Activated CD8-positive, alpha-beta T cell treated with anti-CD3 and anti-CD28 coated beads for 36 hours (primary cell): ENCODE results near the gene RAP1A. TPM values are rescaled to one million over a fixed set of nuclear protein-coding genes. Genes with fewer than 3 reads are reported as not detected.

Source experiments
- ATAC-seq: fragments of 200-7000 bp; cut with Tn5 transposase; one replicate; pipeline ENCODE4 v1.10.0; 2021; ENCODE audit warnings: mild to moderate bottlenecking, moderate library complexity
- CTCF ChIA-PET: fragments of 350-600 bp; sonication (Branson Sonifier 250); formaldehyde crosslinking; loops from one replicate; lab custom pipeline; 2021; ENCODE audit warnings: antibody characterized with exemption; lab: Charles Lee
- POLR2A ChIA-PET: fragments of 350-600 bp; sonication (Branson Sonifier 250); formaldehyde crosslinking; loops from one replicate; lab custom pipeline; 2021; ENCODE audit warnings: antibody characterized with exemption; lab: Charles Lee
- DNase-seq: peaks from one replicate; pipeline ENCODE4 v3.0.0-alpha.2; 2020
- H3K27ac Mint-ChIP-seq: one replicate; pipeline ENCODE4 v1.8.0; 2021; ENCODE audit warnings: mild to moderate bottlenecking, mixed read lengths
- H3K27me3 Mint-ChIP-seq: one replicate; pipeline ENCODE4 v1.8.0; 2021; ENCODE audit warnings: mixed read lengths
- H3K36me3 Mint-ChIP-seq: one replicate; pipeline ENCODE4 v1.8.0; 2021; ENCODE audit warnings: low read depth, mixed read lengths
- H3K4me1 Mint-ChIP-seq: one replicate; pipeline ENCODE4 v1.8.0; 2021; ENCODE audit warnings: low read depth, mixed read lengths
- H3K4me3 Mint-ChIP-seq: one replicate; pipeline ENCODE4 v1.8.0; 2021; ENCODE audit warnings: mild to moderate bottlenecking, moderate library complexity, mixed read lengths
- H3K9me3 Mint-ChIP-seq: one replicate; pipeline ENCODE4 v1.8.0; 2021; ENCODE audit warnings: mixed read lengths
- intact Hi-C: fragments of 100-400 bp; cut with micrococcal nuclease; formaldehyde crosslinking; loops from one replicate; pipeline ENCODE4 v1.10.0; 2022
- total RNA-seq, 2 experiments: library from RNA; stranded (reverse); gene quantifications; one replicate each; pipeline ENCODE4 v1.2.3, GENCODE V29; 2021
- TF ChIP-seq, protein P1 (sequence below): fragments of 200-600 bp; IDR thresholded peaks from one replicate; pipeline ENCODE4 v1.8.0; 2022; ENCODE audit warnings: antibody characterized with exemption, mild to moderate bottlenecking

The RAP1A gene
- total RNA-seq, 2 experiments from 2014 or later, result 197 to 198 TPM

DNA sequence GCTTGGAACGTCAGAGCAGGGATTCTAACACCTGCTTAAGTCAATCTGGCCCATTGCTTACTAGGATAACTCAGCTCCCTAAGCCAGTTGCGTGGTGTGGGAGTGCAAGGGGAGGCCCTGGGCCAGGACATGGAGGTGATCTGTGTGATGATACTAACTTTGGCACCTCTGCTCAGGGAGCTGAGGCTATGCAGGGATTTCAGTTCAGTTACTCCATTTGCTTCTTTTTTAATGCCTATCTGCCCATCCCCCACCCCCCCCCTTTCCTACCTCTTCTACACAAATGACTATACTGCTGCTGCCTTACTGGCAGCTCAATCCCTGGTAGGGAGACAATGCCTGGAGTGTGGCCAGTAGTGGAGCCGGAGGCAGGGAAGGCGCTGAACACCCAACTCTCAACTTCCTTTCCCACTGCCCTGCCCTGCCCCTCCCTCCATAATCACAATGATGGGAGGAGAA lies 100.1 kb downstream of the RAP1A start:
- Mint-ChIP-seq H3K27ac (no peak overlapping the region), H3K27me3 (no peaks in the 10 kb centered on the region), H3K4me1 (peaks cover 20% of the 10 kb centered on the region), H3K36me3 (peaks cover 13% of the 10 kb centered on the region), H3K9me3 (no peaks in the 10 kb centered on the region), H3K4me3 (no peak overlapping the region)
- TF ChIP-seq, protein P1, sequence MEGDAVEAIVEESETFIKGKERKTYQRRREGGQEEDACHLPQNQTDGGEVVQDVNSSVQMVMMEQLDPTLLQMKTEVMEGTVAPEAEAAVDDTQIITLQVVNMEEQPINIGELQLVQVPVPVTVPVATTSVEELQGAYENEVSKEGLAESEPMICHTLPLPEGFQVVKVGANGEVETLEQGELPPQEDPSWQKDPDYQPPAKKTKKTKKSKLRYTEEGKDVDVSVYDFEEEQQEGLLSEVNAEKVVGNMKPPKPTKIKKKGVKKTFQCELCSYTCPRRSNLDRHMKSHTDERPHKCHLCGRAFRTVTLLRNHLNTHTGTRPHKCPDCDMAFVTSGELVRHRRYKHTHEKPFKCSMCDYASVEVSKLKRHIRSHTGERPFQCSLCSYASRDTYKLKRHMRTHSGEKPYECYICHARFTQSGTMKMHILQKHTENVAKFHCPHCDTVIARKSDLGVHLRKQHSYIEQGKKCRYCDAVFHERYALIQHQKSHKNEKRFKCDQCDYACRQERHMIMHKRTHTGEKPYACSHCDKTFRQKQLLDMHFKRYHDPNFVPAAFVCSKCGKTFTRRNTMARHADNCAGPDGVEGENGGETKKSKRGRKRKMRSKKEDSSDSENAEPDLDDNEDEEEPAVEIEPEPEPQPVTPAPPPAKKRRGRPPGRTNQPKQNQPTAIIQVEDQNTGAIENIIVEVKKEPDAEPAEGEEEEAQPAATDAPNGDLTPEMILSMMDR, result no peak
- DNase-seq (no peak), ATAC-seq (no peak)
- intact Hi-C loops, result loop anchor here (5.0 kb wide), 1 partner anchor 33 kb away; no protein-coding TSS in a partner anchor
- ChIA-PET POLR2A (interaction anchor here (1.3 to 1.7 kb wide), 2 partner anchors 211 to 242 kb away, joined by 3 read pairs; no protein-coding TSS in a partner anchor), CTCF (interaction anchor here (2.4 kb wide), 1 partner anchor 28 kb away, joined by 8 read pairs; no protein-coding TSS in a partner anchor)

DNA sequence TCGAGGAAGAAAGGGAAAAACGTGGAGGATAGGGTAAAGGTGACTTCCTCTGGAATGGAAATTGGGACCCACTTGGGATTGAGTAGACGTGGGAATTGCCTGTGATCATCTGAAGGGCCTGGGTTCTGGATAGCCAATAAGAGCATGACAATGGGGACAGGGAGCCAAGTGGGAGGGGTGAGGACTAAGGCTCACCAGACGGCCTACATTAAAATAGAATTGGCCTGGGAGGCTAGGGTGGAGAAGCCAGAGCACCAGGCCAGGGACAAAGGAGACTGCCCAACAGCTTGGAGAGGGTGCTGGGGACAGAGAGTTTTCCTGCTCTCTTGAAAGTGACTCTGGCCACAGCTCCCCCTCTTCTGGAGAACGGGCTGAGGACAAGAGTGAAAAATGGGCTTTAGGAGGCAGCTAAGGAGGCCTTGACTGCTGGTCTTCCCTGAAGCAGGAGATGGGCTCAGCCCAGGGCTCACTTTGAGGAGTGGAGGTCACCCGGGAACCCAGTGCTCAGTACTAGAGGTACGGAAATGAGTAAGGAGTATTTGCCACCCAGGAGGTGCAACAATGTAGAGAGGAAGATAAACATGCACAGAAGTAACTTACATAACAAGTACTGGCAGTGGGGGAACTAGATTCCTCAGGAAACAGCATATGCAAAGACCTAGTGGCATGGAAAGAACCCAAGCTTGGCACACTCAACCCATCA lies 100.8 kb downstream of the RAP1A start:
- no peak overlapping the region for H3K4me3 Mint-ChIP-seq

DNA sequence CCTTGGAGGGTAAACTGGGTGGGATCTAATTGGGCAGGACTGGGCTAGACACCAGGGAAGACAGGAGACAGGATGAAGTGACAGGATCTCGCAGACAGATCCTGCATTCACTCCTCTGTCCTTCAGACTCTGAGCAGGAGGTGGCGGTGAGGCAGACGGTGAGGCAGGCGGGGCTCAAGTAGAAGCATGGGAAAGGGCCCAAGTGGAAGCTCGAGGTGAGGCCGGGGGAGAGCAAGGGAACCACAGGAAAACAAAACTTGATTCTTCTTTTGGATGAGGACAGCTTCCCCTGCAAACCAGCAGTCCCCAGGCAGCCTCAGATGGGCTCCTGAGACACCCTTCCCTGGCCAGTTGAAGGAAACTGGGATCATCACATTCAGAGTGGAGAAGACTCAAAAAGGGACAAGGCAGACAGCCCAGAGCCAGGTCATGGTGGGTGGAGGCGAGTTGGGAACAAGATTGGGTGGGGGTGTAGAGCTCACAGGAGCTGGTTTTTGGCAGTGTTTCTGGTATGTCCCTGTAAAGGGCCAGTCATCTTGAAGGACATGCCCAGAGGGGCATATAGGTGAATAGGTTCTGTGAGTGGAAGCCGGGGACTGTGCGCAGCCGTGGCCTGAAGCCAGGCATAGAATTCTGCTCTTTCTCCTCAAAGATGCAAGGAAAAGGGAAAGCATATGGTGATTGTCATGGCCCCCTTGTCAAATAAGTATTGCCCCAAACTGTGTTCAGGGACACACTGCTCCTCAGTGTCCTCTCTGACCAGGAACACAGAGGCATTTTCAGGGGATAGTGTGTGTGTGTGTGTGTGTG lies 101.6 kb downstream of the RAP1A start:
- TF ChIP-seq, protein P1, result no peak
- intact Hi-C loops, result no loop called here
- Mint-ChIP-seq H3K9me3 (no peaks in the 10 kb centered on the region), H3K36me3 (peaks cover 7% of the 10 kb centered on the region), H3K27ac (no peak overlapping the region), H3K27me3 (no peaks in the 10 kb centered on the region), H3K4me3 (no peak overlapping the region), H3K4me1 (peaks cover 20% of the 10 kb centered on the region)
- DNase-seq (no peak), ATAC-seq (no peak)
- POLR2A ChIA-PET, result interaction anchor here (1.1 kb wide), 2 partner anchors 12 to 30 kb away, joined by 3 to 4 read pairs; no protein-coding TSS in a partner anchor
- CTCF ChIA-PET, result interaction anchor here (1.7 to 2.4 kb wide), 2 partner anchors 15 to 26 kb away, joined by 5 to 8 read pairs; no protein-coding TSS in a partner anchor

More for the DNA sequence above, 100.8 kb downstream of the RAP1A start:
- CTCF ChIA-PET, result interaction anchor here (1.7 to 2.4 kb wide), 2 partner anchors 16 to 27 kb away, joined by 5 to 8 read pairs; no protein-coding TSS in a partner anchor
- Mint-ChIP-seq H3K4me1 (peaks cover 20% of the 10 kb centered on the region), H3K9me3 (no peaks in the 10 kb centered on the region), H3K27me3 (no peaks in the 10 kb centered on the region), H3K27ac (no peak overlapping the region), H3K36me3 (peaks cover 8% of the 10 kb centered on the region)
- ATAC-seq, result no peak
- TF ChIP-seq, protein P1, result no peak
- intact Hi-C loops, result no loop called here
- POLR2A ChIA-PET, result interaction anchor here (1.1 to 1.7 kb wide), 4 partner anchors 13 to 243 kb away, joined by 3 to 4 read pairs (median 3); no protein-coding TSS in a partner anchor
- no peak for DNase-seq

DNA sequence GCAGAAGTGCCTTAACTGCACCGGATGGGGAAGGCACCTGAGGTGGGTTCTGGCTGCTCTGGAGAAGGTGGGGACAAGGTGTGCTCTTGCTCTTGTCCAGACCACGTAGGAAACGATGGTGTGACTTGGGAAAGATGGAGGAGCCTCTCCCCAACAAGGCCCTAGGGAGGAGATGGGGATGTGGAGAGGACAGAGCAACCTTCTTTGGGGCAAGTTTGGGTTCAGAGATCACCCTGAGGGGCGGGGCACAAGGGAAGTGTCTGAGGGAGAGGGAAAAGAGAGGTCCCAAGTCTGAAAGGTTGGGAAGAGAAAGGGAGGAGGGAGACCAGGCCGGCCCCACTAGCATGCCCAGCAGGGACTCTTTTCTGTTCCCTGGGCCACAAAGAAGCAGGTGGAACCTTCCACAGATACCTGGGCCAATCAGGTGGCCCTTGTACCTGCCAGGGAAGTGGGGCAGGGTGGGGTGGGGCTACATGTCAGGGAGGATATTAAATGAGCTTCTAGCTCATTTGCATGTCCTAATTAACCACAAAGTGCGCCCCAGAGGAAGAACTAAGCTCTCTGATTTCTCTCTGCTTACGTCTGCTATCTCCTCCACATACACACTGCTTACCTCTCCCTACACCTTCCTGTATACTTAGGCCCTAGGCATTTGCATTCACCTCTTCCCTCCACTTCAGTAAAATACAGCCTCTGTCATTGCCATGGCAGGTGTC lies 103.7 kb downstream of the RAP1A start:
- H3K9me3 Mint-ChIP-seq, result no peaks in the 10 kb centered on the region
- H3K4me1 Mint-ChIP-seq, result peaks cover 12% of the 10 kb centered on the region
- TF ChIP-seq, protein P1, result no peak
- H3K36me3 Mint-ChIP-seq, result no peaks in the 10 kb centered on the region
- no peak overlapping the region for H3K4me3 Mint-ChIP-seq
- POLR2A ChIA-PET, result interaction anchor here (0.7 to 1.3 kb wide), 2 partner anchors 32 to 217 kb away, joined by 3 to 4 read pairs; partner anchors contain the start of gene DDX20
- no peak for ATAC-seq
- DNase-seq, result no peak
- no peaks in the 10 kb centered on the region for H3K27me3 Mint-ChIP-seq
- no peak overlapping the region for H3K27ac Mint-ChIP-seq
- intact Hi-C loops, result no loop called here
- CTCF ChIA-PET, result no interaction called here
